Measurements from ENCODE around the gene GABRB1. TPM values are rescaled to one million over a fixed set of nuclear protein-coding genes. Genes with fewer than 3 reads are reported as not detected.

GABRB1 gene
- total and polyA plus RNA-seq, 2 donors (not counting 3 experiments of a cell fraction or from before 2014, with no cell fraction given): not detected

DNA sequence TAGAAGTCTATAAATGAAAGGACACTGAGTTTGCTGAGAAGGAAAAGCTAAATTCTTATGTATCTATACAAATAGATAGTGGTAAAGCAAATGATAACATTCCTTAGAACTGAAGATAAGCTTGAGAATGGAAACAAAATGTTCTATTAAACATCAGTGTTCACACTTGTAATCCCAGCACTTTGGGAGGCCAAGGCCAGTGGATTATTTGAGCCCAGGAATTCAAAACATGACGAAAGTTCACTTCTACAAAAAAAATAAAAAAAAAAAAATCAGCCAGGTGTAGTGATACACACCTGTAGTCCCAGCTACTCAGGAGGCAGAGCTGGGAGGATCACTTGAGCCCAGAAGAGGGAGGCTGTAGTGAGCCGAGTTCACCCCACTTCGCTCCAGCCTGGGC, 232.4 kb downstream of the GABRB1 start:
- H3K9me1 ChIP-seq (replicated peaks; ENCODE audit: control insufficient read depth, extremely low read depth, insufficient read depth, low read length): no peaks in the 10 kb centered on the region
- no peaks in the 10 kb centered on the region for H3K36me3 ChIP-seq (ENCODE audit: control insufficient read depth in 2 of 2, extremely low read depth in 1 of 2, insufficient read depth in 2 of 2, low read length in 2 of 2)
- no peak overlapping the region for H3K4me3 ChIP-seq (replicated peaks in 1 of 3; ENCODE audit: insufficient read depth in 1 of 3, low read depth in 1 of 3, low read length in 3 of 3)
- H3K27ac ChIP-seq (ENCODE audit: insufficient read depth, low read depth, low read length): no peak overlapping the region
- H3K9me3 ChIP-seq (replicated peaks; ENCODE audit: control insufficient read depth, insufficient read depth, low read length): no peaks in the 10 kb centered on the region
- H3K4me1 ChIP-seq (ENCODE audit: control insufficient read depth, extremely low read depth, insufficient read depth, low read length): no peaks in the 10 kb centered on the region
- TF ChIP-seq EZH2 (IDR thresholded peaks at IDR 0.05; ENCODE audit: borderline replicate concordance, low read depth, low read length, severe bottlenecking) (no peak), JUN (IDR thresholded peaks at IDR 0.05; ENCODE audit: borderline replicate concordance, insufficient read depth, insufficient read length, low read depth) (no peak), POLR2A (IDR thresholded peaks at IDR 0.05; ENCODE audit: low read depth, low read length) (no peak), POLR2AphosphoS5 (IDR thresholded peaks at IDR 0.05; ENCODE audit: insufficient read depth, low read depth, low read length) (no peak), MYC (IDR thresholded peaks at IDR 0.05; ENCODE audit: low read depth, low read length) (no peak), FOS (IDR thresholded peaks at IDR 0.05; ENCODE audit: borderline replicate concordance, insufficient read depth, low read length) (no peak), GATA2 (IDR thresholded peaks at IDR 0.05; ENCODE audit: insufficient read depth, insufficient read length, low read depth, low read length) (no peak)
- TF ChIP-seq, protein P1, sequence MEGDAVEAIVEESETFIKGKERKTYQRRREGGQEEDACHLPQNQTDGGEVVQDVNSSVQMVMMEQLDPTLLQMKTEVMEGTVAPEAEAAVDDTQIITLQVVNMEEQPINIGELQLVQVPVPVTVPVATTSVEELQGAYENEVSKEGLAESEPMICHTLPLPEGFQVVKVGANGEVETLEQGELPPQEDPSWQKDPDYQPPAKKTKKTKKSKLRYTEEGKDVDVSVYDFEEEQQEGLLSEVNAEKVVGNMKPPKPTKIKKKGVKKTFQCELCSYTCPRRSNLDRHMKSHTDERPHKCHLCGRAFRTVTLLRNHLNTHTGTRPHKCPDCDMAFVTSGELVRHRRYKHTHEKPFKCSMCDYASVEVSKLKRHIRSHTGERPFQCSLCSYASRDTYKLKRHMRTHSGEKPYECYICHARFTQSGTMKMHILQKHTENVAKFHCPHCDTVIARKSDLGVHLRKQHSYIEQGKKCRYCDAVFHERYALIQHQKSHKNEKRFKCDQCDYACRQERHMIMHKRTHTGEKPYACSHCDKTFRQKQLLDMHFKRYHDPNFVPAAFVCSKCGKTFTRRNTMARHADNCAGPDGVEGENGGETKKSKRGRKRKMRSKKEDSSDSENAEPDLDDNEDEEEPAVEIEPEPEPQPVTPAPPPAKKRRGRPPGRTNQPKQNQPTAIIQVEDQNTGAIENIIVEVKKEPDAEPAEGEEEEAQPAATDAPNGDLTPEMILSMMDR (IDR thresholded peaks at IDR 0.05; ENCODE audit: extremely low read depth in 1 of 2, insufficient read depth in 1 of 2, low read depth in 1 of 2, low read length in 2 of 2): no peak
- TF ChIP-seq, protein P2, sequence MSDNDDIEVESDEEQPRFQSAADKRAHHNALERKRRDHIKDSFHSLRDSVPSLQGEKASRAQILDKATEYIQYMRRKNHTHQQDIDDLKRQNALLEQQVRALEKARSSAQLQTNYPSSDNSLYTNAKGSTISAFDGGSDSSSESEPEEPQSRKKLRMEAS (IDR thresholded peaks at IDR 0.05; ENCODE audit: insufficient read depth, insufficient read length): no peak
- no peaks in the 10 kb centered on the region for H3K27me3 ChIP-seq (ENCODE audit: control insufficient read depth in 2 of 2, insufficient read depth in 2 of 2, low read length in 2 of 2)
- POLR2A ChIA-PET: no interaction called here
- H4K20me1 ChIP-seq (replicated peaks; ENCODE audit: control insufficient read depth, extremely low read depth, insufficient read depth, low read length): no peaks in the 10 kb centered on the region
- CTCF ChIA-PET: no interaction called here
- dilution Hi-C loops (cut with MboI; ENCODE audit: extremely low pct_ligation_motif_present, low sequenced_read_pairs): no loop called here
- H3K4me2 ChIP-seq (ENCODE audit: insufficient read depth, low read length): no peak overlapping the region
- H3K9ac ChIP-seq (replicated peaks; ENCODE audit: extremely low read depth, insufficient read depth, low read length): no peak overlapping the region
- no peak for FAIRE-seq
- no peak overlapping the region for H2AFZ ChIP-seq (ENCODE audit: low read depth, low read length)
- no peaks in the 10 kb centered on the region for H3K79me2 ChIP-seq (ENCODE audit: control insufficient read depth, insufficient read depth, low read length)
- BruUV-seq (replicated peaks): no TSS peak
- intact Hi-C loops (cut with micrococcal nuclease): no loop called here
- DNase-seq (ENCODE audit: low read depth, low spot score): no peak

All from endothelial cell of umbilical vein (primary cell).